Measurements from ENCODE around the gene LINGO1.

The LINGO1 gene

GRCh38 chr15:77622209-77622933 is 10.3 kb downstream of the LINGO1 start:
- no peak for TF ChIP-seq CTCF (IDR thresholded peaks at IDR 0.05; ENCODE audit: insufficient read depth, low read length, poor library complexity, severe bottlenecking)

DNA sequence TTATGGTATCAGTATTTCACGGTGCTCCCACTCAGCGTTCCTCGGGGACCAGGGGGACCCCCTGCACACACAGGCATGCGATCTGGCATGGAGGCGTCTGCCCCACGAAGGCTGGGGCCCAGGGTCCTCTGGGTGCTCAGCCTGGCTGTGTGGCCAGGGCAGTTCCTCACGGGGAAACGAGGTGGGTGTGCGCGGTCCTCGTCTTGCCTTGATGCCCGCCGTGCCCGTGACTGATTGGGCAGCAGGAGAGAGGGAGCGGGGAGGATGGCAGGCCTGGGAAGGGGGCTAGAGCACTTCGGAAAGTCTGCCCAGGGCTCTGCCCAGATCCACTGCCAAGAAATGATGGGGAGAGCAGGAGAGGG is 10.9 kb downstream of the LINGO1 start:
- Histone ChIP-seq H3K27me3 (replicated peaks; ENCODE audit: control insufficient read depth, insufficient read depth, low read length) (peaks cover 3% of the 10 kb centered on the region), H3K36me3 (ENCODE audit: control insufficient read depth, insufficient read depth, low read length) (no peaks in the 10 kb centered on the region), H3K4me3 (replicated peaks; ENCODE audit: low read depth, low read length) (no peak overlapping the region)
- no peak for DNase-seq (ENCODE audit: extremely low read depth, insufficient read length)
- TF ChIP-seq CTCF (IDR thresholded peaks at IDR 0.05; ENCODE audit: insufficient read depth, low read length, poor library complexity, severe bottlenecking) = no peak

More at GRCh38 chr15:77622209-77622933, 10.3 kb downstream of the LINGO1 start:
- DNase-seq (ENCODE audit: extremely low read depth, insufficient read length) = no peak
- Histone ChIP-seq H3K36me3 (ENCODE audit: control insufficient read depth, insufficient read depth, low read length) (no peaks in the 10 kb centered on the region), H3K4me3 (replicated peaks; ENCODE audit: low read depth, low read length) (no peak overlapping the region), H3K27me3 (replicated peaks; ENCODE audit: control insufficient read depth, insufficient read depth, low read length) (peaks cover 3% of the 10 kb centered on the region)

DNA sequence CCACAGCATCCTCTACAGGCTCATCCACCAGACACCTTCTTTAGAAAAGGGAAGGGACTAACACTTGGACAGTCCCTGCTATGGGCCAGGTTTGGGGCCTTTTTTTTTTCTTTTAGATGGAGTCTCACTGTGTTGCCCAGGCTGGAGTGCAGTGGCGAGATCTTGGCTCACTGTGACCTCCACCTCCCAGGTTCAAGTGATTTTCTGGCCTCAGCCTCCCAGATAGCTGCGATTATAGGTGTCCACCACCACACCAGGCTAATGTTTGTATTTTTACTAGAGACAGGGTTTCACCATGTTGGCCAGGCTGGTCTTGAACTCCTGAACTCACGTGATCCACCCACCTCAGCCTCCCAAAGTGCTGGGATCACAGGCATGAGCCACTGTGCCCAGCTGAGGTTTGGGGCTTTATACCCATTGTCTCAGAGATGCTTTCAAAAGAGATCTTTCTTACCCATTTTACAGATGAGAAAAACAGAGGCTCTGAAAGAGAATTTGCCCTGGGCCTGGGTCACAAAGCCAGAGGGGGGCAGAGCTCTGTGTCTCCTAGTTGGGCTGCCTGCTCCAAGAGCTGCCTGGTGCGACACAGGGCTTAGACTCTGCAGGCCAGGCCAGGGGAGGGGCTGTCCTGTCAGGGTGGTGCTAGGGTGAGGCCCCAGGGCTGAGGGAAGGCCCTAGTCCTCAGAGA is 11.6 kb downstream of the LINGO1 start:
- Histone ChIP-seq H3K36me3 (ENCODE audit: control insufficient read depth, insufficient read depth, low read length) (no peaks in the 10 kb centered on the region), H3K27me3 (replicated peaks; ENCODE audit: control insufficient read depth, insufficient read depth, low read length) (peaks cover 2% of the 10 kb centered on the region; the same call in 1 of the 2 replicates), H3K4me3 (replicated peaks; ENCODE audit: low read depth, low read length) (no peak overlapping the region)
- no peak for DNase-seq (ENCODE audit: extremely low read depth, insufficient read length)
- no peak for TF ChIP-seq CTCF (IDR thresholded peaks at IDR 0.05; ENCODE audit: insufficient read depth, low read length, poor library complexity, severe bottlenecking)

DNA sequence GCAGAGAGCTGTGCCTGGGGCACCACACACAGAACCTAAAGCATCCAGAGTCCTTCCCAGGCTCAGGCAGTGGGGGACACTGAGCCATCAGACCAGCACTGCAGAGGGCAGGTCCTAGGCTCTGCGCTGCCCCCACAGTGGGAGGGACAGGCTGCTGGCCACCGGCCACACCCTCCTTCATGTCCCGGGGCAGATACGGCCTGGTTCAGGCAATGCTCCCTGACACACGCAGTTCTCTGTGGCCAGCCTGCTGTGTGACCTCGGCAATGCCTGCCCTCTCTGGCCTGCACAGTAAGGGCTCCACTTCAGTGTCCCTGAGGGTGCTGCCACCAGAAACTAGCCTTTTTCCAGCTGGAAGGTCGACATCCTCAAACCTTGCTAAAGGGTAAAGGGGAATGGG is 12.4 kb downstream of the LINGO1 start:
- Histone ChIP-seq H3K27me3 (replicated peaks; ENCODE audit: control insufficient read depth, insufficient read depth, low read length) (peaks cover 2% of the 10 kb centered on the region; the same call in 1 of the 2 replicates), H3K36me3 (ENCODE audit: control insufficient read depth, insufficient read depth, low read length) (no peaks in the 10 kb centered on the region), H3K4me3 (replicated peaks; ENCODE audit: low read depth, low read length) (no peak overlapping the region)
- TF ChIP-seq CTCF (IDR thresholded peaks at IDR 0.05; ENCODE audit: insufficient read depth, low read length, poor library complexity, severe bottlenecking) = no peak
- no peak for DNase-seq (ENCODE audit: extremely low read depth, insufficient read length)

DNA sequence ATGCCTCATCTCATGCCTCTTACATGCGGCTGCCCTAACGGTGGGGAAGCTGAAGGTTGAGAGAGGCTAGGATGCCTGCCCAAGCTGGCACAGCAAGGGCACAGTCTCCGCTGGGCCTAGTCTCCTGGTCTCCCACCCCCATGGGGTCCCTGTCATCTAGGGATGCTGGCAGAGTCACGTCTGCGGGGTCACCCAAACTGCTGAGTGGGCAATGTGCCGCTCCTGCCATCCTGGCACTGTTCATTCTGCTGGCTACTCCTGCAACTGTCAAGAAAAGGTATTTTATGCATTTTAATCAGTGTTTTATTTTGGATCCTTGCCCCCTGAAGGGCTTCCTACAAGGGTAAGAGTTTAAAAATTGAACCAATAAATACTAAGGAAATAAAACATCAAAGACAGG is 12.8 kb downstream of the LINGO1 start:
- peaks cover 2% of the 10 kb centered on the region; the same call in 1 of the 2 replicates for H3K27me3 ChIP-seq (replicated peaks; ENCODE audit: control insufficient read depth, insufficient read depth, low read length)
- TF ChIP-seq CTCF (IDR thresholded peaks at IDR 0.05; ENCODE audit: insufficient read depth, low read length, poor library complexity, severe bottlenecking) = no peak
- DNase-seq (ENCODE audit: extremely low read depth, insufficient read length) = no peak
- H3K36me3 ChIP-seq (ENCODE audit: control insufficient read depth, insufficient read depth, low read length) = no peaks in the 10 kb centered on the region
- no peak overlapping the region for H3K4me3 ChIP-seq (replicated peaks; ENCODE audit: low read depth, low read length)

Measured in GM06990 (cell line).